Right cardiac atrium (tissue), 5 donors: Measurements from ENCODE around the gene DCAKD. TPM values are rescaled to one million over a fixed set of nuclear protein-coding genes. Genes with fewer than 3 reads are reported as not detected.

Source experiments
- ATAC-seq, 2 donors: fragments of 200-7000 bp; cut with Tn5 transposase; one replicate each; pipeline versions ENCODE4 v1.8.0 to v1.9.1; 2020; ENCODE audit warnings: moderate library complexity in 2 of 2, mild to moderate bottlenecking in 1 of 2
- DNase-seq, 3 donors: peaks; one replicate each; pipeline ENCODE4 v3.0.0-alpha.2; 2020
- H3K27ac ChIP-seq: one replicate; pipeline ENCODE4 v1.5.1; 2013; ENCODE audit warnings: mild to moderate bottlenecking, low read length, control low read depth, moderate library complexity
- H3K27me3 ChIP-seq: one replicate; pipeline ENCODE4 v1.6.1; 2013; ENCODE audit not compliant: control insufficient read depth, insufficient read depth
- H3K4me1 ChIP-seq: one replicate; pipeline ENCODE4 v1.6.1; 2013; ENCODE audit warnings: low read length; ENCODE audit not compliant: control insufficient read depth, insufficient read depth
- H3K4me3 ChIP-seq: one replicate; pipeline ENCODE4 v1.5.1; 2013; ENCODE audit warnings: low read length, control low read depth
- H3K9me3 ChIP-seq: one replicate; pipeline ENCODE4 v1.6.1; 2013; ENCODE audit warnings: low read length; ENCODE audit not compliant: control insufficient read depth
- WGBS: extraction: QIAGEN DNeasy Blood & Tissue Kit; methylation state at CpG from one replicate; pipeline ENCODE4 v1.1.7; 2013; 5-methylcytosine and 5-hydroxymethylcytosine counted together
- intact Hi-C, 4 donors: fragments of 100-400 bp; cut with DNase I; formaldehyde crosslinking; loops; one replicate each; pipeline versions ENCODE4 v1.11.0 to v1.14.0; 2022 to 2023
- long read RNA-seq, 4 donors: library from polyadenylated mRNA; unstranded; transcript quantifications; one replicate each; pipeline ENCODE4 v2.0.0, GENCODE V29; 2020 to 2021
- polyA plus RNA-seq: library from polyadenylated mRNA; stranded (reverse); fragments of 200-250 nt; gene quantifications from one replicate; pipeline ENCODE4 v1.2.3, GENCODE V29; 2013
- total RNA-seq, 4 donors: library from RNA; stranded (reverse); fragmentation: NEBNext Ultra II Directional; extraction: Animal tissue kit (Norgen Biotek cat#: 25700); gene quantifications; one replicate each; pipeline ENCODE4 v1.2.1, GENCODE V29; 2021
- donor health status: healthy with polysubstance abuse.
- donor health status: DM: no; HTN: yes; CAD: no.
- donor health status: DM: no; HTN: no; CAD: no.
- donor health status: DM: no; HTN: yes; CAD: no; lungs with severe emphysema.
- donor health status: DM: yes; HTN: yes; CAD: no.

The DCAKD gene
- total RNA-seq (10 to 100 TPM; 36.3 to 40.2 (median 37.2) TPM), polyA plus RNA-seq (23.6 TPM)
- long read RNA-seq, donor 1, transcript DCAKD-202 (5 exons, 2,030 nt) = minor isoform, 17 of 132 reads
- long read RNA-seq, donor 1, transcript DCAKD-208 (5 exons, 2,054 nt) = major isoform, 87 of 132 reads
- long read RNA-seq, donor 1, transcript DCAKD-205 (5 exons, 990 nt) = minor isoform, 6 of 132 reads
- long read RNA-seq, donor 1, partial matches to known transcripts = 6 of 132 reads
- long read RNA-seq, donor 1, other reads (novel, unspliced or antisense) = 10 of 132 reads
- long read RNA-seq, donor 2, transcript DCAKD-208 (5 exons, 2,054 nt) = major isoform, 27 of 31 reads
- long read RNA-seq, donor 2, partial matches to known transcripts = 0 of 31 reads
- long read RNA-seq, donor 2, other reads (novel, unspliced or antisense) = 1 of 31 reads
- long read RNA-seq, donor 3, transcript DCAKD-202 (5 exons, 2,030 nt) = minor isoform, 9 of 117 reads
- long read RNA-seq, donor 3, transcript DCAKD-205 (5 exons, 990 nt) = minor isoform, 13 of 117 reads
- long read RNA-seq, donor 3, transcript DCAKD-208 (5 exons, 2,054 nt) = major isoform, 75 of 117 reads
- long read RNA-seq, donor 3, transcript DCAKD-203 (4 exons, 2,045 nt) = minor isoform, 6 of 117 reads
- long read RNA-seq, donor 3, partial matches to known transcripts = 3 of 117 reads
- long read RNA-seq, donor 3, other reads (novel, unspliced or antisense) = 11 of 117 reads
- long read RNA-seq, donor 4, transcript DCAKD-208 (5 exons, 2,054 nt) = major isoform, 28 of 39 reads
- long read RNA-seq, donor 4, transcript DCAKD-202 (5 exons, 2,030 nt) = minor isoform, 6 of 39 reads
- long read RNA-seq, donor 4, partial matches to known transcripts = 0 of 39 reads
- long read RNA-seq, donor 4, other reads (novel, unspliced or antisense) = 3 of 39 reads

DNA sequence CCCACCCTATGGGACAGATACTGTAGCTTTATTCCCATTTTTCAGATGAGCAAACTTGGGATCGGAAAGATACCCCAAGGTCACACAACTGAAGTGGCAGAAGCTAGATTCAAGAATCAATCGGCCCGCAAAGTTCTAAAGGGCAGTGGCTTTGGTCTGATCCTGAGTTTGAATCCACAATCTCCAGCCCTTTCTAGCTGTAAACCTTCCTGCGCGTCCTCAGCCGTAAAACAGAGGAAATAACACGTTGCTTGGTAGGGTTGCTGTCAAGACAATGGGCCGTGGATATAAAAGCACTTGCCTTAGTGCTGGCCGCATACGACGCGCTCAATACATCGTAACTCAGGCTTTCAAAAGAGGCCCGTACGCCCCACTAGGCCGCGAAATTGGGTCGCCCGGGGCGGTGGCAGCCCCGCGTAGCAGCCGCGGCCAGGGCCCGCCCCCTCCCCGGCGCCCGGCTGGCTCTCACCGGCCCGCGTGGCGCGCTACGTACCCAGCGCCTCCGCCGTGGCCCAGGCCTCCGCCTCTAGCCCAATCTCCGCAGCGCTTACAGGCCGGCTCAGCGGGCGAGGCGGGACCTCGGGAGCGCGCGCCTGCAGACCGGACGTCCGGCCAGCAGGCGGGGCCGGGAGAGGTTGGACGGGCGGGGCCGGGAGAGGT lies at the start of gene DCAKD:
DCAKD (minus strand) TSS at position 573 of the 660 bp plus-strand sequence. CDS start 16,747 bp downstream, outside the sequence.
- H3K27ac ChIP-seq = peak within 1 kb of the TSS; percentile 99
- no peaks in the 10 kb centered on the region for H3K9me3 ChIP-seq
- WGBS = under 1% methylated on average over 56 of the region's 56 CpGs
- DNase-seq (peak; percentile 95 to 98 (median 97)), ATAC-seq (peak; percentile 99 to 100)
- no peaks in the 10 kb centered on the region for H3K4me1 ChIP-seq
- intact Hi-C loops = no loop called here
- peak within 1 kb of the TSS; percentile 86 for H3K4me3 ChIP-seq
- H3K27me3 ChIP-seq = no peaks in the 10 kb centered on the region

DNA sequence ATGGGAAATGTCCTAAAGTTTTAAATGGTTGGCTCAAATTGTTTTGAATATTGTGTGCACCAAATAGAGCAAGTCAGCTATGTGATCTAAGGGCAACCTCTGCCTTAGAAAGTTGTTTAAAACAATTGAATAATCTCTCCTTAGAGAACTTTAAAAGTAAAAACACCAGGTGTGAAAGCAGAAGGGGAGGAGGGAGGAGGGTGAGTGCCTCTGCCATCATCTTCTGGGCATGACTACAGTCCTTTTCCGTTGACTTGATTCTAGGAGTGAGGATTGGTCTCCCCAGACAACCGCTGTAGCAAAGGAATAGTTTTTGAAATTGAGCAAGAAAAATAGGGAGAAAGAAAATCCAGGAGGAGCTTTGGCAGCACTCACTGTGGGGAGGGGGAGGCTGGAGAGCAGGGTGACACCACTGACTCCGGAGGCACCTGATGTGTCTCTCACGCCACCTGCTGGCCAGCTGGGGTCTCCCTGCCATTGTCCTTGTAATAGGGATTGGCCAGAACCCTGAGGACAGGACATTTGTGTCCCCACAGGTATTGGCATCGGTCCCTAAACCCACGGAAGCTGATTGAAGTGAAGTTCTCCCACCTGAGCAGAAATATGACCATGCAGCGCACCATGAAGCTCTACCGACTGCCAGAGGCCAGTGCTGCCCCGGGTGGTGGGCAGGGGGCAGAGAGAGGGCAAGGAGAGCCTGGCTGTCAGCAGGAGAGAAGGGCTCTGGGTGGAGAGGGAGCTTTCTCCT lies 47.6 kb upstream of the DCAKD start:
- intact Hi-C loops = loop anchor here (2.0 to 10.0 kb wide), 5 partner anchors 33 to 184 kb away; partner anchors contain the start of genes PLCD3 (in 3 of the 4) and GFAP (in 2 of the 4)
- Histone ChIP-seq H3K4me3 (no peak overlapping the region), H3K4me1 (peaks cover 4% of the 10 kb centered on the region), H3K9me3 (no peaks in the 10 kb centered on the region), H3K27ac (no peak overlapping the region), H3K27me3 (no peaks in the 10 kb centered on the region)
- ATAC-seq (peak; percentile 77 to 84), DNase-seq (peak; percentile 86 to 96 (median 95))
- 44% methylated on average over 9 of the region's 9 CpGs for WGBS

GRCh38 chr17:45098081-45098868 lies 46.8 kb upstream of the DCAKD start:
- ATAC-seq (no peak), DNase-seq (peak in 2 of 3 donors; percentile 37 to 42)
- no peak overlapping the region for H3K27ac ChIP-seq
- WGBS = 85% methylated on average over 13 of the region's 13 CpGs
- H3K4me1 ChIP-seq = peaks cover 4% of the 10 kb centered on the region
- H3K27me3 ChIP-seq = no peaks in the 10 kb centered on the region
- no peaks in the 10 kb centered on the region for H3K9me3 ChIP-seq
- H3K4me3 ChIP-seq = no peak overlapping the region
- intact Hi-C loops = loop anchor here (2.0 to 10.0 kb wide), 5 partner anchors 34 to 183 kb away; partner anchors contain the start of genes PLCD3 (in 3 of the 4) and GFAP (in 2 of the 4)

- intact Hi-C loops = loop anchor here (5.0 to 10.0 kb wide), 4 partner anchors 35 to 182 kb away; partner anchors contain the start of genes PLCD3 (in 3 of the 4) and GFAP (in 2 of the 4)
- Histone ChIP-seq H3K4me1 (peaks cover 7% of the 10 kb centered on the region), H3K27ac (no peak overlapping the region), H3K4me3 (no peak overlapping the region), H3K9me3 (no peaks in the 10 kb centered on the region), H3K27me3 (no peaks in the 10 kb centered on the region)
- ATAC-seq (no peak), DNase-seq (peak in 2 of 3 donors; percentile 29 to 33)
- 91% methylated on average over 11 of the region's 11 CpGs for WGBS
Measured at GRCh38 chr17:45096926-45097325, 45.5 kb upstream of the DCAKD start.

DNA sequence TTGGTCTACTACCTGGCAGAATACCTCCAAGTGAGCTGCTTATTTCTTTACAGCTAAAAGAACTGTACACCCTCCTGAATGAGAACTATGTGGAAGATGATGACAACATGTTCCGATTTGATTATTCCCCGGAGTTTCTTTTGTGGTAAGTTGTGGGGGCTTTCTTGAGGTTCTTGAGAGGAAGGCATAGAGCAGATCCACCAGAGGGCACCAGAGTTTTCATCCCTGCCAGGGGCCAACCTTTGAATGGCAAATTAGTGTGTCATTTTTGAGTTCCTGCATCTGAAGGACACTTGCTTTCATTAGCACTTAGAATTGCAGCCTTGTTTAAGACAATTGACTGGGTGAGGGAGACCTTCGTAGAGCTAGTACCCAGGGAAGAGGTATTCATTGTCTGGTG lies 44.7 kb upstream of the DCAKD start:
- WGBS = 69% methylated on average over 3 of the region's 3 CpGs
- DNase-seq = peak in 1 of 3 donors; percentile 26
- Histone ChIP-seq H3K9me3 (no peaks in the 10 kb centered on the region), H3K4me1 (peaks cover 7% of the 10 kb centered on the region), H3K27me3 (no peaks in the 10 kb centered on the region), H3K27ac (peak overlapping the region; percentile 47), H3K4me3 (no peak overlapping the region)
- intact Hi-C loops = loop anchor here (5.0 to 10.0 kb wide), 4 partner anchors 36 to 181 kb away; partner anchors contain the start of genes PLCD3 (in 3 of the 4) and GFAP (in 2 of the 4)
- no peak for ATAC-seq

DNA sequence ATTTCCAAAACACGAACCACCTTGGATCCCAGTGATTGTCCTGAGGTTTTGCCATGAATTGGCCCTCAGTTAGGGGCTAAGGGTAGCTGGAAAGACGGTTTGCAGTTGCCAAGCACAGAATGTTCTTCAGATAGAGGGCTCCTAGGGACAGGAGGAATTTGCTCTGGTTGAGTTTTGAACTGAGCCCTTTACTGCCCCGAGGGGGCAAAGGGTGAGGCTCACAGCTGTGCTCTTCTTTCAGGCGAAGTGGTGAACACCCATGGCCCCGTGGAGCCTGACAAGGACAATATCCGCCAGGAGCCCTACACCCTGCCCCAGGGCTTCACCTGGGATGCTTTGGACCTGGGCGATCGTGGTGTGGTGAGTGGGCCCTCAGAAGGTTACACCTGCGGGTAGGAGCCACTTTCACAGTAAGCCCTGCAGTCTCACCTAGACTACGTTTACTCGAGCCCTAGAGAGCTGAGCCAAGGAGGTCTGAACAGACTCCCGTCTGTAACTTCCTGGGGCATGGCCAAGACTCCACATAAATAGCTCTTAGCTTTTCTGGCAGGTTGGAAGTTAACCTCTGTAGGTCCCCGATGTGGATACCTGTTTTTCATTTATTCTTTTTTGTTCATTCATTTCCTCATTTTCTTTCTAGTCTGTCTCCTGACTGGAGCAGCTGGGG lies 42.1 kb upstream of the DCAKD start:
- no peak overlapping the region for H3K4me3 ChIP-seq
- ATAC-seq = peak; percentile 72 to 83
- 52% methylated on average over 13 of the region's 13 CpGs for WGBS
- peaks cover 7% of the 10 kb centered on the region for H3K4me1 ChIP-seq
- peak overlapping the region; percentile 94 for H3K27ac ChIP-seq
- H3K9me3 ChIP-seq = no peaks in the 10 kb centered on the region
- intact Hi-C loops = loop anchor here in 3 of 4 donors (10.0 kb wide), 3 partner anchors 49 to 179 kb away; partner anchors contain the start of gene GFAP (in 2 of the 3)
- DNase-seq = peak in 2 of 3 donors; percentile 57 to 85
- H3K27me3 ChIP-seq = no peaks in the 10 kb centered on the region

GRCh38 chr17:45092911-45093430 lies 41.5 kb upstream of the DCAKD start:
- H3K27ac ChIP-seq = peak overlapping the region; percentile 94
- DNase-seq (peak; percentile 90 to 94 (median 90)), ATAC-seq (peak; percentile 97)
- H3K9me3 ChIP-seq = no peaks in the 10 kb centered on the region
- intact Hi-C loops = loop anchor here in 3 of 4 donors (10.0 kb wide), 3 partner anchors 48 to 178 kb away; partner anchors contain the start of gene GFAP (in 2 of the 3)
- WGBS = 34% methylated on average over 6 of the region's 6 CpGs
- no peak overlapping the region for H3K4me3 ChIP-seq
- H3K4me1 ChIP-seq = peaks cover 7% of the 10 kb centered on the region
- no peaks in the 10 kb centered on the region for H3K27me3 ChIP-seq

- WGBS = 87% methylated on average over 11 of the region's 11 CpGs
- no peaks in the 10 kb centered on the region for H3K27me3 ChIP-seq
- H3K4me3 ChIP-seq = no peak overlapping the region
- H3K4me1 ChIP-seq = peaks cover 10% of the 10 kb centered on the region
- H3K9me3 ChIP-seq = no peaks in the 10 kb centered on the region
- peak overlapping the region; percentile 94 for H3K27ac ChIP-seq
- DNase-seq (no peak), ATAC-seq (no peak)
- intact Hi-C loops = loop anchor here in 3 of 4 donors (10.0 kb wide), 3 partner anchors 47 to 177 kb away; partner anchors contain the start of gene GFAP (in 2 of the 3)
Measured at GRCh38 chr17:45091778-45092425, 40.5 kb upstream of the DCAKD start.
